ENCODE data around the gene CAMTA1.

- TF ChIP-seq SMARCA4 (IDR thresholded peaks at IDR 0.05): no peak
- TF ChIP-seq POLR2AphosphoS2 (IDR thresholded peaks at IDR 0.05; ENCODE audit: low read length): no peak
- no peak for TF ChIP-seq PHF8 (IDR thresholded peaks at IDR 0.05; ENCODE audit: borderline replicate concordance, low read length)
- TF ChIP-seq MYC (IDR thresholded peaks at IDR 0.05; ENCODE audit: low read depth, low read length): no peak
- TF ChIP-seq MYC (CRISPR knock-in tag; IDR thresholded peaks at IDR 0.05; ENCODE audit: borderline replicate concordance, low read depth): no peak
Observed at GRCh38 chr1:7584157-7584556, 798.9 kb downstream of the CAMTA1 start.
